Measurements from ENCODE around the gene EEF1AKMT4.

Gene EEF1AKMT4

GRCh38 chr3:184235381-184236032 is 14.0 kb upstream of the EEF1AKMT4 start:
- Histone ChIP-seq H3K36me3 (ENCODE audit: control insufficient read depth in 2 of 2, insufficient read depth in 2 of 2, low read length in 2 of 2) (no peaks in the 10 kb centered on the region), H3K9me3 (ENCODE audit: control insufficient read depth in 2 of 2, low read length in 2 of 2) (no peaks in the 10 kb centered on the region), H3K27me3 (ENCODE audit: control insufficient read depth in 2 of 2, insufficient read depth in 2 of 2, low read length in 2 of 2) (peaks cover 17 to 25% of the 10 kb centered on the region in 2 donors), H3K9ac (ENCODE audit: low read depth in 1 of 2, low read length in 2 of 2) (no peak overlapping the region), H3K4me3 (ENCODE audit: low read length in 2 of 2) (no peak overlapping the region), H3K27ac (ENCODE audit: low read depth in 2 of 2, low read length in 2 of 2) (no peak overlapping the region), H3K4me1 (ENCODE audit: control insufficient read depth in 2 of 2, insufficient read depth in 2 of 2, low read length in 2 of 2) (peaks cover 0 to 4% of the 10 kb centered on the region in 2 donors)

GRCh38 chr3:184236033-184236410 is 13.4 kb upstream of the EEF1AKMT4 start:
- peaks cover 0 to 3% of the 10 kb centered on the region in 2 donors for H3K4me1 ChIP-seq (ENCODE audit: control insufficient read depth in 2 of 2, insufficient read depth in 2 of 2, low read length in 2 of 2)
- H3K27ac ChIP-seq (ENCODE audit: low read depth in 2 of 2, low read length in 2 of 2), result no peak overlapping the region
- H3K9ac ChIP-seq (ENCODE audit: low read depth in 1 of 2, low read length in 2 of 2), result no peak overlapping the region
- no peak overlapping the region for H3K4me3 ChIP-seq (ENCODE audit: low read length in 2 of 2)
- H3K36me3 ChIP-seq (ENCODE audit: control insufficient read depth in 2 of 2, insufficient read depth in 2 of 2, low read length in 2 of 2), result no peaks in the 10 kb centered on the region
- H3K27me3 ChIP-seq (ENCODE audit: control insufficient read depth in 2 of 2, insufficient read depth in 2 of 2, low read length in 2 of 2), result peaks cover 13 to 20% of the 10 kb centered on the region in 2 donors
- no peaks in the 10 kb centered on the region for H3K9me3 ChIP-seq (ENCODE audit: control insufficient read depth in 2 of 2, low read length in 2 of 2)

- Histone ChIP-seq H3K36me3 (ENCODE audit: control insufficient read depth in 2 of 2, insufficient read depth in 2 of 2, low read length in 2 of 2) (no peaks in the 10 kb centered on the region), H3K27me3 (ENCODE audit: control insufficient read depth in 2 of 2, insufficient read depth in 2 of 2, low read length in 2 of 2) (peaks cover 7 to 14% of the 10 kb centered on the region in 2 donors), H3K9me3 (ENCODE audit: control insufficient read depth in 2 of 2, low read length in 2 of 2) (no peaks in the 10 kb centered on the region), H3K4me1 (ENCODE audit: control insufficient read depth in 2 of 2, insufficient read depth in 2 of 2, low read length in 2 of 2) (peaks cover 0 to 6% of the 10 kb centered on the region in 2 donors), H3K4me3 (ENCODE audit: low read length in 2 of 2) (no peak overlapping the region), H3K9ac (ENCODE audit: low read depth in 1 of 2, low read length in 2 of 2) (no peak overlapping the region), H3K27ac (ENCODE audit: low read depth in 2 of 2, low read length in 2 of 2) (no peak overlapping the region)
Measured at GRCh38 chr3:184236636-184237035, 12.8 kb upstream of the EEF1AKMT4 start.

GRCh38 chr3:184237211-184237610 is 12.3 kb upstream of the EEF1AKMT4 start:
- Histone ChIP-seq H3K9me3 (ENCODE audit: control insufficient read depth in 2 of 2, low read length in 2 of 2) (no peaks in the 10 kb centered on the region), H3K27me3 (ENCODE audit: control insufficient read depth in 2 of 2, insufficient read depth in 2 of 2, low read length in 2 of 2) (peaks cover 6 to 8% of the 10 kb centered on the region in 2 donors), H3K9ac (ENCODE audit: low read depth in 1 of 2, low read length in 2 of 2) (no peak overlapping the region), H3K36me3 (ENCODE audit: control insufficient read depth in 2 of 2, insufficient read depth in 2 of 2, low read length in 2 of 2) (peaks cover 1% of the 10 kb centered on the region in 2 donors), H3K4me1 (ENCODE audit: control insufficient read depth in 2 of 2, insufficient read depth in 2 of 2, low read length in 2 of 2) (peaks cover 0 to 9% of the 10 kb centered on the region in 2 donors), H3K4me3 (ENCODE audit: low read length in 2 of 2) (no peak overlapping the region), H3K27ac (ENCODE audit: low read depth in 2 of 2, low read length in 2 of 2) (no peak overlapping the region)

GRCh38 chr3:184237807-184238206 is 11.7 kb upstream of the EEF1AKMT4 start:
- no peak overlapping the region for H3K27ac ChIP-seq (ENCODE audit: low read depth in 2 of 2, low read length in 2 of 2)
- peaks cover 7% of the 10 kb centered on the region in 2 donors for H3K36me3 ChIP-seq (ENCODE audit: control insufficient read depth in 2 of 2, insufficient read depth in 2 of 2, low read length in 2 of 2)
- H3K4me1 ChIP-seq (ENCODE audit: control insufficient read depth in 2 of 2, insufficient read depth in 2 of 2, low read length in 2 of 2), result peaks cover 0 to 9% of the 10 kb centered on the region in 2 donors
- H3K9me3 ChIP-seq (ENCODE audit: control insufficient read depth in 2 of 2, low read length in 2 of 2), result no peaks in the 10 kb centered on the region
- H3K9ac ChIP-seq (ENCODE audit: low read depth in 1 of 2, low read length in 2 of 2), result no peak overlapping the region
- no peak overlapping the region for H3K4me3 ChIP-seq (ENCODE audit: low read length in 2 of 2)
- peaks cover 2 to 3% of the 10 kb centered on the region in 2 donors for H3K27me3 ChIP-seq (ENCODE audit: control insufficient read depth in 2 of 2, insufficient read depth in 2 of 2, low read length in 2 of 2)

GRCh38 chr3:184238246-184238818 is 11.1 kb upstream of the EEF1AKMT4 start:
- no peak overlapping the region for H3K27ac ChIP-seq (ENCODE audit: low read depth in 2 of 2, low read length in 2 of 2)
- H3K4me3 ChIP-seq (ENCODE audit: low read length in 2 of 2), result no peak overlapping the region
- no peak overlapping the region for H3K9ac ChIP-seq (ENCODE audit: low read depth in 1 of 2, low read length in 2 of 2)
- peaks cover 0 to 9% of the 10 kb centered on the region in 2 donors for H3K4me1 ChIP-seq (ENCODE audit: control insufficient read depth in 2 of 2, insufficient read depth in 2 of 2, low read length in 2 of 2)
- H3K27me3 ChIP-seq (ENCODE audit: control insufficient read depth in 2 of 2, insufficient read depth in 2 of 2, low read length in 2 of 2), result no peaks in the 10 kb centered on the region
- H3K9me3 ChIP-seq (ENCODE audit: control insufficient read depth in 2 of 2, low read length in 2 of 2), result no peaks in the 10 kb centered on the region
- peaks cover 11 to 12% of the 10 kb centered on the region in 2 donors for H3K36me3 ChIP-seq (ENCODE audit: control insufficient read depth in 2 of 2, insufficient read depth in 2 of 2, low read length in 2 of 2)

GRCh38 chr3:184239221-184239620 is 10.3 kb upstream of the EEF1AKMT4 start:
- Histone ChIP-seq H3K36me3 (ENCODE audit: control insufficient read depth in 2 of 2, insufficient read depth in 2 of 2, low read length in 2 of 2) (peaks cover 20 to 21% of the 10 kb centered on the region in 2 donors), H3K27me3 (ENCODE audit: control insufficient read depth in 2 of 2, insufficient read depth in 2 of 2, low read length in 2 of 2) (no peaks in the 10 kb centered on the region), H3K9me3 (ENCODE audit: control insufficient read depth in 2 of 2, low read length in 2 of 2) (no peaks in the 10 kb centered on the region), H3K4me1 (ENCODE audit: control insufficient read depth in 2 of 2, insufficient read depth in 2 of 2, low read length in 2 of 2) (peaks cover 0 to 9% of the 10 kb centered on the region in 2 donors), H3K9ac (ENCODE audit: low read depth in 1 of 2, low read length in 2 of 2) (no peak overlapping the region), H3K27ac (ENCODE audit: low read depth in 2 of 2, low read length in 2 of 2) (no peak overlapping the region), H3K4me3 (ENCODE audit: low read length in 2 of 2) (no peak overlapping the region)

GRCh38 chr3:184239708-184240107 is 9.8 kb upstream of the EEF1AKMT4 start:
- no peak overlapping the region for H3K9ac ChIP-seq (ENCODE audit: low read depth in 1 of 2, low read length in 2 of 2)
- H3K27me3 ChIP-seq (ENCODE audit: control insufficient read depth in 2 of 2, insufficient read depth in 2 of 2, low read length in 2 of 2), result no peaks in the 10 kb centered on the region
- no peak overlapping the region for H3K27ac ChIP-seq (ENCODE audit: low read depth in 2 of 2, low read length in 2 of 2)

GRCh38 chr3:184240384-184241140 is 8.9 kb upstream of the EEF1AKMT4 start:
- no peak overlapping the region for H3K4me3 ChIP-seq (ENCODE audit: low read length in 2 of 2)
- peaks cover 33 to 35% of the 10 kb centered on the region in 2 donors for H3K36me3 ChIP-seq (ENCODE audit: control insufficient read depth in 2 of 2, insufficient read depth in 2 of 2, low read length in 2 of 2)
- peak overlapping the region in 1 of 2 donors; percentile 62 for H3K9ac ChIP-seq (ENCODE audit: low read depth in 1 of 2, low read length in 2 of 2)
- no peaks in the 10 kb centered on the region for H3K9me3 ChIP-seq (ENCODE audit: control insufficient read depth in 2 of 2, low read length in 2 of 2)
- H3K27ac ChIP-seq (ENCODE audit: low read depth in 2 of 2, low read length in 2 of 2), result no peak overlapping the region
- H3K27me3 ChIP-seq (ENCODE audit: control insufficient read depth in 2 of 2, insufficient read depth in 2 of 2, low read length in 2 of 2), result no peaks in the 10 kb centered on the region
- H3K4me1 ChIP-seq (ENCODE audit: control insufficient read depth in 2 of 2, insufficient read depth in 2 of 2, low read length in 2 of 2), result peaks cover 0 to 9% of the 10 kb centered on the region in 2 donors

More at GRCh38 chr3:184239708-184240107, 9.8 kb upstream of the EEF1AKMT4 start:
- Histone ChIP-seq H3K36me3 (ENCODE audit: control insufficient read depth in 2 of 2, insufficient read depth in 2 of 2, low read length in 2 of 2) (peaks cover 25 to 26% of the 10 kb centered on the region in 2 donors), H3K9me3 (ENCODE audit: control insufficient read depth in 2 of 2, low read length in 2 of 2) (no peaks in the 10 kb centered on the region), H3K4me1 (ENCODE audit: control insufficient read depth in 2 of 2, insufficient read depth in 2 of 2, low read length in 2 of 2) (peaks cover 0 to 9% of the 10 kb centered on the region in 2 donors), H3K4me3 (ENCODE audit: low read length in 2 of 2) (no peak overlapping the region)

GRCh38 chr3:184241141-184241446 is 8.4 kb upstream of the EEF1AKMT4 start:
- peak overlapping the region in 1 of 2 donors; percentile 62 for H3K9ac ChIP-seq (ENCODE audit: low read depth in 1 of 2, low read length in 2 of 2)
- no peaks in the 10 kb centered on the region for H3K27me3 ChIP-seq (ENCODE audit: control insufficient read depth in 2 of 2, insufficient read depth in 2 of 2, low read length in 2 of 2)
- H3K27ac ChIP-seq (ENCODE audit: low read depth in 2 of 2, low read length in 2 of 2), result peak overlapping the region in 1 of 2 donors; percentile 38
- no peaks in the 10 kb centered on the region for H3K9me3 ChIP-seq (ENCODE audit: control insufficient read depth in 2 of 2, low read length in 2 of 2)
- peaks cover 33 to 36% of the 10 kb centered on the region in 2 donors for H3K36me3 ChIP-seq (ENCODE audit: control insufficient read depth in 2 of 2, insufficient read depth in 2 of 2, low read length in 2 of 2)
- H3K4me1 ChIP-seq (ENCODE audit: control insufficient read depth in 2 of 2, insufficient read depth in 2 of 2, low read length in 2 of 2), result peaks cover 0 to 9% of the 10 kb centered on the region in 2 donors
- peak overlapping the region; percentile 37 to 52 for H3K4me3 ChIP-seq (ENCODE audit: low read length in 2 of 2)
